Activated CD8-positive, alpha-beta memory T cell treated with anti-CD3 and anti-CD28 coated beads, Interleukin-2, amount 50 U/mL, for 4 hours (primary cell): ENCODE measurements around the gene DLG4.
"Not testable (repeated sequence)": the region's sequence is repeated elsewhere in the genome, so short reads cannot be mapped to it uniquely, and the experiment has no call there.

ENCODE experiments used
- DNase-seq: peaks from one replicate; pipeline ENCODE4 v3.0.0-alpha.2; 2020

DLG4 gene

GRCh38 chr17:7179317-7180254 lies 40.0 kb downstream of the DLG4 start, which contains the start of gene ASGR1:
Gene ASGR1 (minus strand): TSS chr17:7179370. CDS start chr17:7178563, 807 bp downstream.
- no peak for DNase-seq

GRCh38 chr17:7178973-7179316 lies 40.7 kb downstream of the DLG4 start:
- DNase-seq = no peak

GRCh38 chr17:7177954-7178477 lies 41.6 kb downstream of the DLG4 start:
- DNase-seq = no peak

GRCh38 chr17:7177191-7177953 lies 42.3 kb downstream of the DLG4 start:
- peak; percentile 65 for DNase-seq

- DNase-seq = no peak
These were observed 42.8 kb downstream of the DLG4 start for GRCh38 chr17:7176841-7177190.

GRCh38 chr17:7176107-7176840 lies 43.4 kb downstream of the DLG4 start:
- no peak for DNase-seq

GRCh38 chr17:7175330-7175733 lies 44.3 kb downstream of the DLG4 start:
- DNase-seq = no peak

GRCh38 chr17:7174603-7175326 lies 44.9 kb downstream of the DLG4 start:
- DNase-seq = no peak

GRCh38 chr17:7173687-7174602 lies 45.7 kb downstream of the DLG4 start:
- no peak for DNase-seq

- DNase-seq = not testable (repeated sequence)
These were observed 47.0 kb downstream of the DLG4 start for GRCh38 chr17:7172522-7173191.

- not testable (repeated sequence) for DNase-seq
These were observed 50.1 kb downstream of the DLG4 start for GRCh38 chr17:7169565-7169908.

GRCh38 chr17:7168841-7169564 lies 50.6 kb downstream of the DLG4 start:
- not testable (repeated sequence) for DNase-seq

- DNase-seq = no peak
These were observed 51.8 kb downstream of the DLG4 start for GRCh38 chr17:7167832-7168231.

- DNase-seq = no peak
These were observed 52.8 kb downstream of the DLG4 start for GRCh38 chr17:7166873-7167272.

- DNase-seq = not testable (repeated sequence)
These were observed 60.1 kb downstream of the DLG4 start for GRCh38 chr17:7159571-7159970.

GRCh38 chr17:7158424-7158823 lies 61.2 kb downstream of the DLG4 start:
- DNase-seq = not testable (repeated sequence)

- no peak for DNase-seq
These were observed 63.2 kb downstream of the DLG4 start for GRCh38 chr17:7156342-7156940.

- no peak for DNase-seq
These were observed 71.9 kb downstream of the DLG4 start for GRCh38 chr17:7147772-7148171.

- DNase-seq = no peak
These were observed 73.5 kb downstream of the DLG4 start for GRCh38 chr17:7146115-7146514.

GRCh38 chr17:7144213-7144612 lies 75.4 kb downstream of the DLG4 start:
- no peak for DNase-seq
